Activated T-helper 2 cell treated with anti-CD3 and anti-CD28 coated beads, Interferon-gamma antibody, Interleukin-2, Interleukin-4, amounts not matched to agents 10 μg/mL and 5 μg/mL and 100 μg/mL, durations not matched to agents 14 hours and 24 hours and 36 hours (primary cell): ENCODE measurements around the gene KCNK17. TPM values are rescaled to one million over a fixed set of nuclear protein-coding genes. Genes with fewer than 3 reads are reported as not detected.

ENCODE experiments used
- total RNA-seq: library from RNA; stranded (reverse); gene quantifications from 2 replicates; pipeline ENCODE4 v1.2.3, GENCODE V29; 2022

Gene KCNK17
- total RNA-seq, 1 donor from 2014 or later, result not detected

Other genes with a start within 250 kb of the KCNK17 start
- 16.9 and 17.1 TPM in 2 replicates for gene SAYSD1, start 199.2 kb downstream of the KCNK17 start, total RNA-seq
- gene KCNK5, start 84.9 kb downstream of the KCNK17 start, total RNA-seq, result 41.5 and 42.6 TPM in 2 replicates
- gene KCNK16, start 8.3 kb upstream of the KCNK17 start, total RNA-seq, result not detected in 2 replicates